Chondrocyte (in vitro differentiated cells): Measurements from ENCODE around the gene CCDC185. TPM values are rescaled to one million over a fixed set of nuclear protein-coding genes. Genes with fewer than 3 reads are reported as not detected.

Experiments
- DNase-seq: peaks from one replicate; pipeline ENCODE4 v3.0.0; 2021; ENCODE audit warnings: mixed read lengths, low spot score
- H3K27ac Mint-ChIP-seq: one replicate; pipeline ENCODE4 v1.8.0; 2021; ENCODE audit warnings: mild to moderate bottlenecking, moderate library complexity, mixed read lengths; ENCODE audit not compliant: unreplicated experiment
- H3K27me3 Mint-ChIP-seq: 2 replicates; pipeline ENCODE4 v1.8.0; 2021; ENCODE audit warnings: low read depth, mixed read lengths
- H3K36me3 Mint-ChIP-seq: 2 replicates; pipeline ENCODE4 v1.8.0; 2021; ENCODE audit warnings: low read depth, mixed read lengths
- H3K4me1 Mint-ChIP-seq: 2 replicates; pipeline ENCODE4 v1.8.0; 2021; ENCODE audit warnings: low read depth, mild to moderate bottlenecking, mixed read lengths
- H3K4me3 Mint-ChIP-seq: one replicate; pipeline ENCODE4 v1.8.0; 2021; ENCODE audit warnings: mild to moderate bottlenecking, moderate library complexity, mixed read lengths; ENCODE audit not compliant: unreplicated experiment
- H3K9me3 Mint-ChIP-seq: 2 replicates; pipeline ENCODE4 v1.8.0; 2021; ENCODE audit warnings: low read depth, mixed read lengths
- CTCF ChIP-seq: fragments of 200-600 bp; sonication (generic); IDR thresholded peaks from 2 replicates; pipeline ENCODE4 v1.5.0; 2021; ENCODE audit warnings: antibody characterized with exemption, mild to moderate bottlenecking, moderate library complexity
- total RNA-seq: library from RNA; stranded (reverse); gene quantifications from 3 replicates; pipeline ENCODE4 v1.2.1, GENCODE V29; 2021

CCDC185 gene
- total RNA-seq, 1 donor from 2014 or later, result not detected

- Mint-ChIP-seq H3K4me3 (no peak overlapping the region), H3K27me3 (peaks cover 11% of the 10 kb centered on the region), H3K36me3 (no peaks in the 10 kb centered on the region), H3K9me3 (peaks cover 14% of the 10 kb centered on the region), H3K4me1 (no peaks in the 10 kb centered on the region), H3K27ac (no peak overlapping the region)
- no peak for DNase-seq
- TF ChIP-seq CTCF, result no peak
Observed at GRCh38 chr1:223443397-223443796, 50.2 kb downstream of the CCDC185 start.

GRCh38 chr1:223444411-223444810, 51.2 kb downstream of the CCDC185 start:
- no peak for DNase-seq
- H3K4me3 Mint-ChIP-seq, result no peak overlapping the region
- H3K27me3 Mint-ChIP-seq, result peaks cover 8% of the 10 kb centered on the region
- TF ChIP-seq CTCF, result no peak
- H3K36me3 Mint-ChIP-seq, result no peaks in the 10 kb centered on the region
- peaks cover 15% of the 10 kb centered on the region for H3K9me3 Mint-ChIP-seq
- no peaks in the 10 kb centered on the region for H3K4me1 Mint-ChIP-seq
- H3K27ac Mint-ChIP-seq, result no peak overlapping the region

Other genes starting within 250 kb of the CCDC185 start
- gene SUSD4, start 29.2 kb upstream of the CCDC185 start, total RNA-seq, result 0.42 to 0.87 TPM (median 0.85 TPM) in 3 replicates